ENCODE measurements around the gene TSPAN18. TPM values are rescaled to one million over a fixed set of nuclear protein-coding genes. Genes with fewer than 3 reads are reported as not detected.

Gene TSPAN18
- polyA plus RNA-seq, 6 donors from 2014 or later = 0.27 to 1.6 (median 1.1) TPM; not detected in 1

GRCh38 chr11:44930588-44931302 is 204.0 kb downstream of the TSPAN18 start:
- Mint-ChIP-seq H3K27ac (peak overlapping the region in 3 of 6 donors; percentile 34 to 86 (median 81)), H3K36me3 (peaks cover 5 to 18% of the 10 kb centered on the region in 2 donors), H3K4me1 (peaks cover 7 to 8% (median 8%) of the 10 kb centered on the region in 3 donors), H3K4me3 (no peak overlapping the region), H3K9me3 (no peaks in the 10 kb centered on the region), H3K27me3 (no peaks in the 10 kb centered on the region)
- no peak for DNase-seq
- no peak for ATAC-seq (ENCODE audit: low read depth in 2 of 2)

DNA sequence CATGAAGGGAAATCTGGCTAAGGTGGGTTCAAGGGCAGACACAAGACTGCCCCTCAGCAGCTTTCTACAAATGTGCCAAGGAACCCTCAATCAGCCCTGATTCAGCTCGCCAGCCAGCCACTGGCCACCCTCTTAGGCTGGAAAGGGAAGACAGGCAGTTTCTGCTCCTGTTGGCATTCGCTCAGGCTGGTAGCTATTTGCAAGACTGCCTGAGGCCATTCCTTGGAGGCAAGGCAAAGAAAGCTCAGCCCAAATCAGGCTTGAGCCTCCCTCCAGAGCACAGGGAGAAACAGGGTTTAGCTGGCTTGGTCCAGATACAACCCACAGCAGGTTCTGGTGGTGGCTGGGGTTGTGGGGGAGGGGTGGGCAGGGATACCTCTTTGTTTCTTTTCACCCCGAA is 204.7 kb downstream of the TSPAN18 start:
- no peaks in the 10 kb centered on the region for H3K27me3 Mint-ChIP-seq
- H3K27ac Mint-ChIP-seq = no peak overlapping the region
- ATAC-seq (ENCODE audit: low read depth in 2 of 2) = no peak
- no peak for DNase-seq
- peaks cover 8 to 11% (median 10%) of the 10 kb centered on the region in 3 donors for H3K4me1 Mint-ChIP-seq
- H3K36me3 Mint-ChIP-seq = peaks cover 5 to 18% of the 10 kb centered on the region in 2 donors
- no peak overlapping the region for H3K4me3 Mint-ChIP-seq
- no peaks in the 10 kb centered on the region for H3K9me3 Mint-ChIP-seq

DNA sequence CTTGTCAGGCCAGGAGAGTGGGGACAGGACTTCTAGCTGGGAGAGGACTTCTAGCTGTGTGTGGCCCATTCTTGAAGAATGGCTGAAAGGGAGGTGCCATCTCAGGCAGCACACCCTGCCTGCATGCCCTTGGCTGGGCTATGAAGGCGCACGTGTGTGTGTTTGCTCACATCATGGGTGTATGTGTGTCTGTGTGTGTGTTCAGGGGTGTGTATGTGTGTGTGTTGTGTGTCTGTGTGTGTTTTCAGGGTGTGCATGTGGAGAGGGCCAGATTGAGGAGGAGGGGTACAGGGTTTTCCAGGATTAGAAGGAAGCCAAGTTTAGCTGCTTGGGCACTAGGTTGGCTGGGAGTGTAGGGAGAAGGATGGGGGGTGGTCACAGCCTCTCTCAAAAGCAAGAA is 207.3 kb downstream of the TSPAN18 start:
- no peak overlapping the region for H3K4me3 Mint-ChIP-seq
- DNase-seq = no peak
- H3K27ac Mint-ChIP-seq = peak overlapping the region in 2 of 6 donors; percentile 9 to 64
- H3K9me3 Mint-ChIP-seq = no peaks in the 10 kb centered on the region
- peaks cover 5 to 18% of the 10 kb centered on the region in 2 donors for H3K36me3 Mint-ChIP-seq
- no peak for ATAC-seq (ENCODE audit: low read depth in 2 of 2)
- H3K4me1 Mint-ChIP-seq = peaks cover 3 to 17% (median 8%) of the 10 kb centered on the region in 3 donors
- H3K27me3 Mint-ChIP-seq = no peaks in the 10 kb centered on the region

GRCh38 chr11:44934735-44935250 is 208.0 kb downstream of the TSPAN18 start:
- no peaks in the 10 kb centered on the region for H3K27me3 Mint-ChIP-seq
- H3K9me3 Mint-ChIP-seq = no peaks in the 10 kb centered on the region
- peaks cover 5 to 18% of the 10 kb centered on the region in 2 donors for H3K36me3 Mint-ChIP-seq
- no peak overlapping the region for H3K4me3 Mint-ChIP-seq
- ATAC-seq (ENCODE audit: low read depth in 2 of 2) (no peak), DNase-seq (no peak)
- no peak overlapping the region for H3K27ac Mint-ChIP-seq
- H3K4me1 Mint-ChIP-seq = peaks cover 9 to 23% (median 11%) of the 10 kb centered on the region in 3 donors

- H3K9me3 Mint-ChIP-seq = no peaks in the 10 kb centered on the region
- peak overlapping the region in 1 of 6 donors; percentile 16 for H3K27ac Mint-ChIP-seq
- H3K27me3 Mint-ChIP-seq = no peaks in the 10 kb centered on the region
- peak overlapping the region in 1 of 8 donors; percentile 64 for H3K4me3 Mint-ChIP-seq
- peaks cover 25 to 41% (median 26%) of the 10 kb centered on the region in 3 donors for H3K4me1 Mint-ChIP-seq
- H3K36me3 Mint-ChIP-seq = peaks cover 5 to 9% of the 10 kb centered on the region in 2 donors
- ATAC-seq (ENCODE audit: low read depth in 2 of 2) = peak; percentile 78 to 90
- DNase-seq = peak; percentile 77
These were observed 209.8 kb downstream of the TSPAN18 start for GRCh38 chr11:44936525-44936924.

GRCh38 chr11:44936951-44937543 is 210.3 kb downstream of the TSPAN18 start:
- no peak for DNase-seq
- H3K4me1 Mint-ChIP-seq = peaks cover 30 to 46% (median 31%) of the 10 kb centered on the region in 3 donors
- peak in 1 of 2 donors; percentile 6 for ATAC-seq (ENCODE audit: low read depth in 2 of 2)
- no peaks in the 10 kb centered on the region for H3K27me3 Mint-ChIP-seq
- peak overlapping the region in 1 of 6 donors; percentile 78 for H3K27ac Mint-ChIP-seq
- H3K36me3 Mint-ChIP-seq = peaks cover 5 to 9% of the 10 kb centered on the region in 2 donors
- H3K4me3 Mint-ChIP-seq = peak overlapping the region in 1 of 8 donors; percentile 16
- H3K9me3 Mint-ChIP-seq = no peaks in the 10 kb centered on the region

DNA sequence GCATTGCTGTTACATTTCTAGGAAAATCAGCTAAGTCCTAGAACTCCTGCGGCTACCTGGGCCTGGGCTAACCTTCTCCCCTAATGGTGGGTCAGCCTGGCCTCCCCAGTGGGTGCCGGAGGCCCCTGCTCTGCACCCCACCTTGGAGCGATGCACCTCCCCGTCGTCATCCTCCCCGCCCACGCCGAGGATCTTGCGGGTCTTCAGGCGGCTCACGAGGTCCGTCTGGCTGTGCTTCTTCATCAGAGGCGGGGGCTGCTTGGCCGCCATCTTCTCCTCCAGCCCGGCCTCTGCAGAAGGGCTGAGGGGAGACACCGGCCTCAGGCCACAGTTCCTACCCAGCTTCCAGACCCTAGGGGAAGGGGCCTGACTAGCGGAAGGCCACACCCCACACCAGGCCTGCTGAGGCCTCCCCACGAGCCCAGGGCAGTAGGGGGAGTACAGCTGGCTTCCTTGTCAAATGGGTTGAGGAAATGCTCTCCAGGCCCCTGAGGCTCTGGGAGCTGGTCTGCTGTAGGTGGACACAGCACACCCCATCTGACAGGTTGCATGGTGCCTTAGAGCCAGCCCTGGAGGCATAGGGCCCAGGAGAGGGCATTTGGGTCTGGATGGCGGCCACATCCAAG is 211.4 kb downstream of the TSPAN18 start:
- no peak for ATAC-seq (ENCODE audit: low read depth in 2 of 2)
- Mint-ChIP-seq H3K9me3 (no peaks in the 10 kb centered on the region), H3K4me3 (no peak overlapping the region), H3K27me3 (no peaks in the 10 kb centered on the region), H3K4me1 (peaks cover 42 to 57% (median 43%) of the 10 kb centered on the region in 3 donors), H3K27ac (no peak overlapping the region), H3K36me3 (peaks cover 5 to 9% of the 10 kb centered on the region in 2 donors)
- DNase-seq = no peak

DNA sequence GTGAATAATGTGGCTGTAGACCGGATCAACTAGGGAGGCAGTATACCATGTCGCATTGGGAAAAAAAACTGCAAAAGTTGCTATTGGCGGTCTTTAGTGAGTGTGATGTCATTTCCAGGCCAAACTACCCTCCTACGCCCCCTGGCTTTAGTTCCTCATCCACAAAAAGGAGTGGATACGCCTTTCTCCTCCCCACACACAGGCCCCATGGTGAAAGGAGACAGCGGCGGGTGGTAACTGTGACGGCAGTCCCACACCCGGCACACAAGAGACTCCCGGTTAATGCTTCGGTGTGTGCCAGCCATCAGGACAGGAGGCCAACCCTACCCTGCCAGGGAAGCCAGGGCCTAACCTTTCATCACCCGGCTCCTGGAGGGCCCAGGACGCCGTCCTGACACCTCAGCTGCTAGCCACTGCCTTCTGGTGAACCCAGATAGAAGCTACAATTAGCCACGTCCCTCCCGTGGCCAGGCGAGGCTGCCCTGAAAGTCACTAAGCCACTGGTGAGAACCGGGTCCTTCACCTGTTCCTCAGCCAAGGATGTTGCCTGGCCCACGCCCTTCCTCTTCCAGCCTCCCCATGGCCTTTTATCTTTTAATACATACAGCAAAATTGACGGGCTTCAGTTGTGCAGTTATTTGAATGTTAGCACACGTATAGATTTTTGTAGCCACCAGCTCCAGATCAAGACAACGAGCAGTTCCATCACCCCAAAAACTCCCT is 213.1 kb downstream of the TSPAN18 start:
- no peaks in the 10 kb centered on the region for H3K36me3 Mint-ChIP-seq
- peaks cover 54 to 74% (median 59%) of the 10 kb centered on the region in 3 donors for H3K4me1 Mint-ChIP-seq
- H3K27ac Mint-ChIP-seq = peak overlapping the region; percentile 19 to 91 (median 78)
- no peaks in the 10 kb centered on the region for H3K27me3 Mint-ChIP-seq
- DNase-seq (no peak), ATAC-seq (ENCODE audit: low read depth in 2 of 2) (no peak)
- no peaks in the 10 kb centered on the region for H3K9me3 Mint-ChIP-seq
- H3K4me3 Mint-ChIP-seq = peak overlapping the region in 4 of 8 donors; percentile 12 to 66 (median 41)

DNA sequence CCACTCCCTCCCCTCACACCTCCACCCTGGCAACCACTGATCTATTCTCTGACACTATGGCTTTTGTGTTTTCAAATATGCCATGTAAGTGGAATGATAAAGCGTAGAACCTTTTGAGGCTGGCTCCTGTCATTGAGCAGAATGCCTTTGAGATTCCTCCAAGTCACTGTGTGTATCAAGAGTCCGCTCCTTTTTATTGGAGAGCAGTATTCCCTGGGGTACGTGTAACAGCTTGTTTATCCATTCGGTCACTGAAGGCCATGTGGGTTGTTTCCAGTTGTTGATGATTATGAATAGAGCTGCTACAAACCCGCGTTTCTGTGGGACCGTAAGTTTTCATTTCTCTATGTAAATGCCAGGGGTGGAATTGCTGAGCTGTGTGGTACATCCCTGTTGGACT is 213.6 kb downstream of the TSPAN18 start:
- Mint-ChIP-seq H3K4me3 (no peak overlapping the region), H3K27ac (peak overlapping the region in 5 of 6 donors; percentile 21 to 80 (median 63)), H3K4me1 (peaks cover 60 to 79% (median 65%) of the 10 kb centered on the region in 3 donors), H3K9me3 (no peaks in the 10 kb centered on the region), H3K27me3 (no peaks in the 10 kb centered on the region), H3K36me3 (no peaks in the 10 kb centered on the region)
- no peak for ATAC-seq (ENCODE audit: low read depth in 2 of 2)
- no peak for DNase-seq

DNA sequence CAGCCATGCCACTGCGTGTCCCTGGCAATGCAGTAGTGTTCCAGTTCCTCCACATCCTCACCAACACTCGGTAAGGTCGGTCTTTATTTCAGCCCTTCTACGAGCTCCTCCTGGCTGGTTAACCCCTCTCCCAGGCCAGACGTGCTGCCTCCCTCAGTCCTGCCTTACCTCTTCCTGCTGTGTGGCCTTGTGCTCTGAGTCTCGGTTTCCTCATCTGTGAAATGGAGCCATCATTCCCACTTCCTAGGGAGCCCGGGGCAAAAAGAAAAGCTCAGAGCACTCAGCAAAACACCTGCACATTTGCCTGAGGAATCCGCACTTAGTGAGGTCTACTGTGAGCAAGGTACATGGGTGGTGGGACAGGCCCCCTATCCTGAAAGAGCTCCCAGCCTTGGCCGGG is 214.1 kb downstream of the TSPAN18 start:
- ATAC-seq (ENCODE audit: low read depth in 2 of 2) = no peak
- H3K27me3 Mint-ChIP-seq = no peaks in the 10 kb centered on the region
- no peaks in the 10 kb centered on the region for H3K9me3 Mint-ChIP-seq
- peak overlapping the region in 2 of 8 donors; percentile 30 to 55 for H3K4me3 Mint-ChIP-seq
- no peak for DNase-seq
- H3K27ac Mint-ChIP-seq = peak overlapping the region in 3 of 6 donors; percentile 74 to 92 (median 80)
- H3K4me1 Mint-ChIP-seq = peaks cover 61 to 84% (median 69%) of the 10 kb centered on the region in 3 donors
- H3K36me3 Mint-ChIP-seq = no peaks in the 10 kb centered on the region

- H3K4me3 Mint-ChIP-seq = peak overlapping the region in 6 of 8 donors; percentile 9 to 94 (median 77)
- H3K9me3 Mint-ChIP-seq = no peaks in the 10 kb centered on the region
- DNase-seq = no peak
- peaks cover 64 to 89% (median 73%) of the 10 kb centered on the region in 3 donors for H3K4me1 Mint-ChIP-seq
- H3K27me3 Mint-ChIP-seq = no peaks in the 10 kb centered on the region
- H3K36me3 Mint-ChIP-seq = no peaks in the 10 kb centered on the region
- H3K27ac Mint-ChIP-seq = peak overlapping the region; percentile 55 to 94 (median 86)
- no peak for ATAC-seq (ENCODE audit: low read depth in 2 of 2)
These were observed 214.7 kb downstream of the TSPAN18 start for GRCh38 chr11:44941259-44942021.

Data from naive B cell (primary cell).